ENCODE results near the gene ANGPTL7.

DNA sequence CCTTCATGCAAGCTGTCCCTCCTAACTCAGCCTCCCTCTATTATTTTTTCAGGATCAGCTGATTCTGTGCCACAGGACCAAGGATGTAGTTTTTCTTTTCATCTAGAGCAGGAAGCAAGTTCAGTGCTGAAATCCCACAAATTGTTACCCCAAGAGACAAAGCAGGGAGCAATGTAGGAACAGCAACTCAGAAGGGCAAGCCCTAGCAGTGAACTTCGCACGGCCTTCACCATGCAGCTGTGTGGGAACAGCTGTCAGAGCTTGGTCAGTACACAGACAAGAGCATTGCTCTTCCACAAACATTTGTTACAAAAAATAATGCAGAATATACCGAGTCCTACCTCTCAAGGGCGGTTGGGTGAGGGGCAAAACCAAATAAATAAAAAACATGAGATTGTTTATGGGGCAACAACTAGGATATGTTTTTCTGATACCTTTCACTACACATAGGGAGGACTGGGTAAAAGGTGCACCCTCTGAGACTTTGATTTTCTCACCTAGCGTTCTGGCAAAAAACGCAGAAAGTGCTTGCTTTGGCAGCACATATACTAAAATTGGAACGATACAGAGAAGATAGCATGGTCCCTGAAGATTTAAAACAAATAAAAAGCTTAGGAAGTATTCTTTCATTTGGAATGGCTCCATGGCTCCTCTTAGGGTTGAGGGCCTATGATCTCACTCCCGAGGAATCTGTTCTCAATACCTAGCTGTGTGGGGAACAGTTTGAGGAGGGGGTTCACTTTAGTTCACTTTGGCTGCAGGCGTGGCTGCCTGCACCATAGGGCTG is 37.1 kb upstream of the ANGPTL7 start:
- TF ChIP-seq MYC (IDR thresholded peaks at IDR 0.05; ENCODE audit: borderline replicate concordance, low read length) = no peak
- TF ChIP-seq CHD4 (IDR thresholded peaks at IDR 0.05; ENCODE audit: borderline replicate concordance) = no peak
- TF ChIP-seq, protein P1, sequence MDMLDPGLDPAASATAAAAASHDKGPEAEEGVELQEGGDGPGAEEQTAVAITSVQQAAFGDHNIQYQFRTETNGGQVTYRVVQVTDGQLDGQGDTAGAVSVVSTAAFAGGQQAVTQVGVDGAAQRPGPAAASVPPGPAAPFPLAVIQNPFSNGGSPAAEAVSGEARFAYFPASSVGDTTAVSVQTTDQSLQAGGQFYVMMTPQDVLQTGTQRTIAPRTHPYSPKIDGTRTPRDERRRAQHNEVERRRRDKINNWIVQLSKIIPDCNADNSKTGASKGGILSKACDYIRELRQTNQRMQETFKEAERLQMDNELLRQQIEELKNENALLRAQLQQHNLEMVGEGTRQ (IDR thresholded peaks at IDR 0.05) = no peak

Data from A549 (cell line).